ENCODE data around the gene CAB39.

GRCh38 chr2:230668939-230669303 is 43.7 kb upstream of the CAB39 start:
- TF ChIP-seq CTCF (IDR thresholded peaks at IDR 0.05) (no peak), POLR2A (IDR thresholded peaks at IDR 0.05) (no peak)
